Measurements from ENCODE around the gene KIR3DL1. TPM values are rescaled to one million over a fixed set of nuclear protein-coding genes. Genes with fewer than 3 reads are reported as not detected.
"Not testable (repeated sequence)": the region's sequence is repeated elsewhere in the genome, so short reads cannot be mapped to it uniquely, and the experiment has no call there.

The KIR3DL1 gene
- not detected for polyA plus RNA-seq (ENCODE audit: insufficient read length)

DNA sequence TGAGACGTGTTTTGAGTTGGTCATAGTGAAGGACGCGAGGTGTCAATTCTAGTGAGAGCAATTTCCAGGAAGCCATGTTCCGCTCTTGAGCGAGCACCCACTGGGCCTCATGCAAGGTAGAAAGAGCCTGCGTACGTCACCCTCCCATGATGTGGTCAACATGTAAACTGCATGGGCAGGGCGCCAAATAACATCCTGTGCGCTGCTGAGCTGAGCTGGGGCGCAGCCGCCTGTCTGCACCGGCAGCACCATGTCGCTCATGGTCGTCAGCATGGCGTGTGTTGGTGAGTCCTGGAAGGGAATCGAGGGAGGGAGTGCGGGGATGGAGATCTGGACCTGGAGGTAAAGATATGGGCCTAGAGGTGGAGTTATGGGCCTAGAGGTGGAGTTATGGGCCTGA lies at the start of gene KIR3DL1:
KIR3DL1 (plus strand) TSS at position 218 of the 400 bp plus-strand sequence.
- DNase-seq, result not testable (repeated sequence)

DNA sequence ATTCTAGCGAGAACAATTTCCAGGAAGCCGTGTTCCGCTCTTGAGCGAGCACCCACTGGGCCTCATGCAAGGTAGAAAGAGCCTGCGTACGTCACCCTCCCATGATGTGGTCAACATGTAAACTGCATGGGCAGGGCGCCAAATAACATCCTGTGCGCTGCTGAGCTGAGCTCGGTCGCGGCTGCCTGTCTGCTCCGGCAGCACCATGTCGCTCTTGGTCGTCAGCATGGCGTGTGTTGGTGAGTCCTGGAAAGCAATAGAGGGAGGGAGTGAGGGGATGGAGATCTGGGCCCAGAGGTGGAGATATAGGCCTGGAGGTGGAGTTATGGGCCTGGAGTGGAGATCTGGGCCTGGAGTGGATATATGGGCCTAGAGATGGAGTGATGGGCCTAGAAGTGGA lies 46.6 kb upstream of the KIR3DL1 start, which contains the start of gene KIR2DL1:
KIR2DL1 (plus strand) TSS at position 148 of the 400 bp plus-strand sequence; CDS start at position 206, 58 bp downstream.
- not testable (repeated sequence) for DNase-seq

DNA sequence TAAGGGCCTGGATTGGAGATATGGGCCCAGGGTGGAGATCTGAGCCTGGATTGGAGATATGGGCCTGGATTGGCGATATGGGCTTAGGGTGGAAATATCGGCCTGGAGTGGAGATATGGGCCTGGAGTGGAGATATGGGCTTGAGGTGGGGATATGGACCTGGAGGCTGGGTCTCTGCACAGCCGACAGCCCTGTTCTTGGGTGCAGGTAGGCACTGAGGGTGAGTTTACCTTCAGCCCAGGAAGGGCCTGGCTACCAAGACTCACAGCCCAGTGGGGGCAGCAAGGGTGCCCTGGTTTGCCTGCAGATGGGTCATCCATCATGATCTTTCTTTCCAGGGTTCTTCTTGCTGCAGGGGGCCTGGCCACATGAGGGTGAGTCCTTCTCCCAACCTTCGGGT lies 45.8 kb upstream of the KIR3DL1 start:
- DNase-seq, result not testable (repeated sequence)

DNA sequence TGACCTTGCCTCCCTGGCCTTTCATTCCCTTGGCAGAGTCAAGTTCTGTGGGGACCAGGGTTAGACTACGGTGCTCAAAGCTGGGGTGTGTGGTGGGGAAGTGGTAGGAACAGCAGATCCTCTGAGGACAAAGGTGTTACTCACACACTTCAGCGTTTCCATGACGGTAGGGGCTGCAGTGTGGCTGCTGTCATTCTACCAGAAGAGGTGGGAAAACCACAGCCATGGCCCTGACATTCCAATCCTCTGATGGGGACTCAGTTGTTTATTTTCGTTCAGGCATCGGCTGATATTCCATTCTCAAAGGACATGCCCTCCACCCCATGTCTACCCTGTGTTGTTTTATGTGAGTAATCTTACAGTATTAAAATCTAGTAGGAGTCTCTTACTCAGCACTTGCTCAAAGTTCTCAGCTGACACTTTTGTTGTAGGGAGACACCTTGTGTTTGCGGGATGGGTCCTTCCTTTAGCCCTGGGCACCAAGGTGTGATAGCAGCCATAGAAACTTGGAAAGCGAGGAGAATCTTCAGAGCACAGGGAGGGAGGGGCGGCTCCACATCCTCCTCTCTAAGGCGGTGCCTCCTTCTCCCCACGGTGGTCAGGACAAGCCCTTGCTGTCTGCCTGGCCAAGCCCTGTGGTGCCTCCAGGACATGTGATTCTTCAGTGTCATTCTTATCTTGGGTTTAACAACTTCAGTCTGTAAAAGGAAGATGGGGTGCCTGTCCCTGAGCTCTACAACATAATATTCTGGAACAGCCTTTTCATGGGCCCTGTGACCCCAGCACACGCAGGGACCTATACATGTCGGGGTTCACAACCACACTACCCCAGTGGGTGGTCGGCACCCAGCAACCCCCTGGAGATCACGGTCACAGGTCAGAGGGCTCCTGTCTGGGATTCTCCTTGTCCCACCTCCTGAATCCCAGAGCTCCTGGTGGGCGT lies 45.0 kb upstream of the KIR3DL1 start:
- not testable (repeated sequence) for DNase-seq

DNA sequence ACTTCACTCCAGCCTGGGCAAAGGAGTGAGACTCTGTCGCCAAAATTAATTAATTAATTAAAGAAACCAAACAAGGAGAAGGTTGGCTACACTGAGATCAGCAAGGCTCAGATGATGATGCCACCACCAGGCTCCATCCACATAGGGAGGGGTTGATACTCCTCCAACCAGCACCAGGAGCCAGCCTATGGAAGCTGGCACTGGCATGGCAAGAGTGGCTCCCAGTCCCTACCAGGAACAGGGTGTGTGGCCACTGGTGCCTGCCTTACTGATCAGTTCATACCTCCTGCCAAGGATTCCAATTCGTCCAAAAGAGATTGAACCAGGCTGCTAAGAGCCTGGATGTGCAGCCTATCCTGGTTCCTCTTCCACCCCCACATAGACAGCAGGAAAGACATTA lies 43.6 kb upstream of the KIR3DL1 start:
- not testable (repeated sequence) for DNase-seq

DNA sequence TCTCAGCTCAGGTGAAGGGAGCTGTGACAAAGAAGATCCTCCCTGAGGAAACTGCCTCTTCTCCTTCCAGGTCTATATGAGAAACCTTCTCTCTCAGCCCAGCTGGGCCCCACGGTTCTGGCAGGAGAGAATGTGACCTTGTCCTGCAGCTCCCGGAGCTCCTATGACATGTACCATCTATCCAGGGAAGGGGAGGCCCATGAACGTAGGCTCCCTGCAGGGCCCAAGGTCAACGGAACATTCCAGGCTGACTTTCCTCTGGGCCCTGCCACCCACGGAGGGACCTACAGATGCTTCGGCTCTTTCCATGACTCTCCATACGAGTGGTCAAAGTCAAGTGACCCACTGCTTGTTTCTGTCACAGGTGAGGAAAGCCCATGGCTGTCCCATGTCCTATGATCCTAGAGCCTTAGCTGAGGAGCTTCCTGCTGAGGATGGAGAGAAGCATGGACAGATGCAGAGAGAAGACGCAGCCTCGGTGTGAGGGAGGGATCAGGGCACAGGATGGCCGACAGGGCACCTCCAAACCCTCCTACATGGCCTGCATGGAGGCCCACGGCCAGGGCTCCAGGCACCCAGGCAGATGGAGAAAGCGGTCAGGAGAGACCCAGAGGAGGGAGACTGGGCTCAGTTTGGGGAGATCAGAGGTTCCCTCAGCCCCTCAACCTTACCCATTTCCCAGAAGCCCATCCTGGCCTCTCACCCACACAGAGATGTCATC lies 41.0 kb upstream of the KIR3DL1 start:
- not testable (repeated sequence) for DNase-seq

DNA sequence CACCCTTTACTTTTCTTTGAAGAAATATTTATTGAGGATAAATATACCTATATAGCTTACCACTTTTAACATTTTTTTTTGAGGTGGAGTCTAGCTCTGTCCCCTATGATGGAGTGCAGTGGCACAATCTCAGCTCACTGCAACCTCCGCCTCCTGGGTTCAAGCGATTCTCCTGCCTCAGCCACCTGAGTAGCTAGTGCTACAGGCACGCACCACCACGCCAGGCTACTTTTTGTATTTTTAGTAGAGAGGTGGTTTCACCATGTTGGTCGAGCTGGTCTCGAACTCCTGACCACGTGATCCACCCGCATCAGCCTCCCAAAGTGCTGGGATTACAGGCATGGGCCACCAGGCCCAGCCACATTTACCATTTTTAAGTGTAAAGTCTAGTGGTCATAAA lies 40.4 kb upstream of the KIR3DL1 start:
- DNase-seq, result not testable (repeated sequence)

DNA sequence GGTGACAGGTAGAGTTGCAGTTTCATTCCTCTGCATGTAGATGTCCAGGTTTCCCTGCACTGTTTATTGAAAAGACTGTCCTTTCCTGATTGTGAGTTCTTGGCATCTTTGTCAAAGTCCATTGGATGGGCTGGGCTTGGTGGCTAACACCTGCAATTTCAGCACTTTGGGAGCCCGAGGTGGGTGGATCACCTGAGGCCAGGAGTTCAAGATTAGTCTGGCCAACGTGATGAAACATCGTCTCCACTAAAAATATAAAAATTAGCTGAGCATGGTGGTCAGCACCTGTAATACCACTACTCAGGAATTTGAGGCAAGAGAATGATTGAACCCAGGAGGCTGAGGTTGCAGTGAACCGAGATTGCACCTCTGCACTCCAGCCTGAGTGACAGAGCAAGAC lies 38.4 kb upstream of the KIR3DL1 start:
- not testable (repeated sequence) for DNase-seq

DNA sequence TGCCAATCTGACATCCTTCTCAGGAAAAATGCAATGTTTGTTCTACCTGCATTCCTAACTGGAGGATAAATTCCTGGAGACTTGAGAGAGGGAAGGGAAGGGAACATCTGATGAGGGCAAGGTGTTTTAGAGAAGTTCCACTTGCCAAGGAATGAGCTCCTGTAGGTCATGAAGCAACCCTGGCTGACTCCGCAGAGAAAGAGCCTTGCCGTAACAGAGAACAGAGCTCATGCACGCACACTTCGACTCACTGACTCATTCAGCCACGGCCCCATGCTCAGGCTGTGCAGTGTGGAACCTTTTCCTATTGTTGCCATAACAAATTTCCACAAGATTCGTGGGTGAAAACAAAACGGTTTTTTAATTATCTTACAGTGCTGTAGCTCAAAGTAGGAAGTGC lies 37.4 kb upstream of the KIR3DL1 start:
- not testable (repeated sequence) for DNase-seq

DNA sequence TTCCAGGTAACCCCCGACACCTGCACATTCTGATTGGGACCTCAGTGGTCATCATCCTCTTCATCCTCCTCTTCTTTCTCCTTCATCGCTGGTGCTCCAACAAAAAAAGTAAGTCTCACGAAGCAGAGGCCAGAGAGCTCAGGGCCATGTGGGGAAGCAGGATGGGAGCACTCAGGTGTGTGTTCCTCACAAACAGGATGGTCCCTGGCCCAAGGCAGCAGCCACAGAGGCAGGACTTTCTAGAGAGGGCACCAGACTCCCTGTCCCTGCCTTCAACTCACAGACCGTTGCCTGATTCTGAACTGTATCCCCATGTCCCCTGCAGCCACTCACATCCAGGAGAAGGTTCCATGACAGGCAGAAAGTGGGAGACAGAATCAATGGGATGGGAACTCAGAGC lies 33.4 kb upstream of the KIR3DL1 start:
- DNase-seq, result not testable (repeated sequence)

DNA sequence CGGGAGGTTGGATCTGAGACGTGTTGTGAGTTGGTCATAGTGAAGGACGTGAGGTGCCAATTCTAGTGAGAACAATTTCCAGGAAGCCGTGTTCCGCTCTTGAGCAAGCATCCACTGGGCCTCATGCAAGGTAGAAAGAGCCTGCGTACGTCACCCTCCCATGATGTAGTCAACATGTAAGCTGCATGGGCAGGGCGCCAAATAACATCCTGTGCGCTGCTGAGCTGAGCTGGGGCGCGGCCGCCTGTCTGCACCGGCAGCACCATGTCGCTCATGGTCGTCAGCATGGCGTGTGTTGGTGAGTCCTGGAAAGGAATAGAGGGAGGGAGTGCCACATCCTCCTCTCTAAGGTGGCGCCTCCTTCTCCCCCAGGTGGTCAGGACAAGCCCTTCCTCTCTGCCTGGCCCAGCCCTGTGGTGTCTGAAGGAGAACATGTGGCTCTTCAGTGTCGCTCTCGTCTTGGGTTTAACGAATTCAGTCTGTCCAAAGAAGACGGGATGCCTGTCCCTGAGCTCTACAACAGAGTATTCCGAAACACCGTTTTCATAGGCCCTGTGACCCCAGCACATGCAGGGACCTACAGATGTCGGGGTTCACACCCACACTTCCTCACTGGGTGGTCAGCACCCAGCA lies 30.1 kb upstream of the KIR3DL1 start:
- DNase-seq, result not testable (repeated sequence)

DNA sequence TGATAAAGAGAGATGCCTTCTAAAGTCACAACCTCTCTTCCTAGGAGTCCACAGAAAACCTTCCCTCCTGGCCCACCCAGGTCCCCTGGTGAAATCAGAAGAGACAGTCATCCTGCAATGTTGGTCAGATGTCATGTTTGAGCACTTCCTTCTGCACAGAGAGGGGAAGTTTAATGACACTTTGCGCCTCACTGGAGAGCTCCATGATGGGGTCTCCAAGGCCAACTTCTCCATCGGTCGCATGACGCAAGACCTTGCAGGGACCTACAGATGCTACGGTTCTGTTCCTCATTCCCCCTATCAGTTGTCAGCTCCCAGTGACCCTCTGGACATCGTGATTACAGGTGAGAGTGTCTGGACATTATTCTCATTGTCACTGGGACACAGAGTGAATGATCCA lies 28.1 kb upstream of the KIR3DL1 start:
- DNase-seq, result not testable (repeated sequence)

DNA sequence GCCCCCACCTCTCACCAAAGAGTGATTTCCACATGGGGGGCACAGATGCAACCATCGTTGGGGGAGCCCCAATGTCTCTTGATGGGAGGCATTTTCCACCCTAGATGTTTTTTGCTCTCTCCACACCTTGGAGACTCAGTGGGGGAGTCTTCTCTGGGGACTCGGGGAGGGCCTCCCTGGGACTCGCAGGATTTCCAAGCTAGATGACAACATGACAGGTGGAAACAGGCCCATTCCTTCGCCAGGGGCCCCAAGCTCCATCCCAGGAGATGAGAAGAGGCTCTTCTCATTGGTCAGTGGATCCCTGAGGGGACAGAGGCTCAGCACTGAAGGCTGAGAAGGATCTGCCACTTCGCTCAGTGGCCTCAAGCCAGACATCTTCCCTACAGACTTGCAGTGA lies 25.6 kb upstream of the KIR3DL1 start:
- DNase-seq, result no peak

DNA sequence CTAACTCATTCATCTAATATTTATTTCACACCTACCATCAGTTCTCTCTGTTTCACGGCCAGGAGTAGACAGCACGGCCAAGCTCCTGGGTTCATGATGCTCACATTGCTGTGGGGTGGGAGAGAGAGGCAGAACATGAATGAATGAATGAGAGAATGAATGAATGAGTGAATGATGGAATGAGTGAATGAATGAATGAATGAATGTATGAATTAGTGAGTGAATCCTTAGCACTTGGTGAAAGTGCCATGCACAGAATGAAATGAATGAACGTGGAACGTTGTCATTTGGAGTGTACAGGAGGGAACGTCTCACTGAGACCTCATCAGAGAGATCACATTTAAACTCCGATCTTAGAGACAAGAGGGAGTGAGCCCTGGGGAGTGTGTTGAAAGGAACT lies 24.8 kb upstream of the KIR3DL1 start:
- no peak for DNase-seq

DNA sequence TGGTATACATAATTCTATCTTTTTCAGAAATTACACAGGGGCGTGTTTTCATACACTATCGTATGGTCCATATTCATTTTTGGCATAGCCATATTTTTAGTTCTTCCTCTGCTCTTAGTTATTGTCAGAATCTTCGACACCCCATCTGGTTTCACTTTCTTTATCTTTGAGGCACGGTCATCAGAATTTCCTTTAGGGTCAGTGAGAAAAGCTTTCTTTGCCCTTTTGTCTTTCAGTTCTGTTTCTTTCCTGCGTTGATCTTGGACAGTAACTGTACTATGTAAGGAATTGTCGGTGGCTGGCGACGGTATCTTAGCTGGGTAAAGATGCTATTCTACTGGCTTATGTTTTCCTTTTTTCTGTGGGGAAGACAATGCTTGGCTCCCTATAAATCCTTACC lies 23.5 kb upstream of the KIR3DL1 start:
- no peak for DNase-seq

DNA sequence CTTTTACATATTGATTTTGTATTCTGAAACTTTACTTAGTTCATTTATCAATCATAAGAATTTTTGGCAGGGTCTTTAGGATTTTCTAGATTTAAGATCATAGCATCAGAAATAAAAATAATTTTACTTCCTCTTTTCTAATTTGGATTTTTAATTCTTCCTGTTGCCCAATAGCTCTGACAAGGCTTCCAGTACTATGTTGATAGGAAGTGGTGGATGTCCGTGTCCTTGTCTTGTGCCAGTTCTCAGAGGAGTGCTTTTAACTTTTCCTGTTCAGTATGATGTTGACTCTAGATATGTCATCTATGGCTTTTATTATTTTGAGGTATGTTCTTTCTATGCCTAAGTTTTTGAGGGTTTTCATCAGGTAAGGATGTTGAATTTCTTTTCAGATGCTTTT lies 20.5 kb upstream of the KIR3DL1 start:
- DNase-seq, result no peak

DNA sequence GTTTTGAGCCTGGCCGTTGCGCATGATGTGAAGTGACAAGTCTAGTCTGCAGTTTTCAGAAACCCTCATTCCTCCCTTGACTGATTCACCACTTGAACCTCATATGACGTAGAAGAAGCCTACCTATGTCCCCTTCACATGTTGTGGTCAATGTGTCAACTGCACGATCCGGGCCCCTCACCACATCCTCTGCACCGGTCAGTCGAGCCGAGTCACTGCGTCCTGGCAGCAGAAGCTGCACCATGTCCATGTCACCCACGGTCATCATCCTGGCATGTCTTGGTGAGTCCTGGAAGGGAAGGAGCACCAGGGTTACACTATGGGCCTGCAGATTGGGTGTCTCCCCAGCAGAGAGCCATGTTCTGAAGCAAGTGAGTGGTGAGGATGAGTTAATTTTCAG lies 12.9 kb upstream of the KIR3DL1 start, which contains the start of gene KIR2DL4:
KIR2DL4 (plus strand) TSS at position 201 of the 400 bp plus-strand sequence; CDS start at position 243, 42 bp downstream.
- no peak for DNase-seq

DNA sequence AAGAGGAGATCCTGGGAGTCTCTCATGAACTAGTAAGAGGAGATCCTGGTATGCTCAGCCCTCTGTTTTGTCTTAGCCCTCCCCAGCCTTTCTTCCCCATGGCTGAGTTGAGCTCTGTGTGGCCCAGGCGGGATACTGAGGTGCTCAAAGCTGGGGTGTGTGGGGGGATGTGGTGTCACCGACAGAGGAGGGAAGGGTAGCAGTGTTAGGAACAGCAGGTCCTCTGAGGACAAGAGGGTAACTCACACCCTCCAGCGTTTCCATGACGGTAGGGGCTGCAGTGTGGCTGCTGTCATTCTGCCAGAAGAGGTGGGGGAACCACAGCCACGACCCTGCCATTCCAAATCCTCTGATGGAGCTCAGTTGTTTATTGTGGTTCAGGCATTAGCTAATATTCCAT lies 12.2 kb upstream of the KIR3DL1 start:
- no peak for DNase-seq

DNA sequence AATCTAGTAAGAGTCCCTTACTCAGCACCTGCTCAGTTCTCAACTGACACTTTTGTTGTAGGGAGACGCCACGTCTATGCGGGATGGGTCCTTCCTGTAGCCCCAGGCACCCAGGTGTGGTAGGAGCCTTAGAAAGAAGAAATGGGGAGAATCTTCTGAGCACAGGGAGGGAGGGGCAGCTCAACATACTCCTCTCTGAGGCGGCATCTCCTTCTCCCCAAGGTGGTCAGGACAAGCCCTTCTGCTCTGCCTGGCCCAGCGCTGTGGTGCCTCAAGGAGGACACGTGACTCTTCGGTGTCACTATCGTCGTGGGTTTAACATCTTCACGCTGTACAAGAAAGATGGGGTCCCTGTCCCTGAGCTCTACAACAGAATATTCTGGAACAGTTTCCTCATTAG lies 11.7 kb upstream of the KIR3DL1 start:
- DNase-seq, result no peak

DNA sequence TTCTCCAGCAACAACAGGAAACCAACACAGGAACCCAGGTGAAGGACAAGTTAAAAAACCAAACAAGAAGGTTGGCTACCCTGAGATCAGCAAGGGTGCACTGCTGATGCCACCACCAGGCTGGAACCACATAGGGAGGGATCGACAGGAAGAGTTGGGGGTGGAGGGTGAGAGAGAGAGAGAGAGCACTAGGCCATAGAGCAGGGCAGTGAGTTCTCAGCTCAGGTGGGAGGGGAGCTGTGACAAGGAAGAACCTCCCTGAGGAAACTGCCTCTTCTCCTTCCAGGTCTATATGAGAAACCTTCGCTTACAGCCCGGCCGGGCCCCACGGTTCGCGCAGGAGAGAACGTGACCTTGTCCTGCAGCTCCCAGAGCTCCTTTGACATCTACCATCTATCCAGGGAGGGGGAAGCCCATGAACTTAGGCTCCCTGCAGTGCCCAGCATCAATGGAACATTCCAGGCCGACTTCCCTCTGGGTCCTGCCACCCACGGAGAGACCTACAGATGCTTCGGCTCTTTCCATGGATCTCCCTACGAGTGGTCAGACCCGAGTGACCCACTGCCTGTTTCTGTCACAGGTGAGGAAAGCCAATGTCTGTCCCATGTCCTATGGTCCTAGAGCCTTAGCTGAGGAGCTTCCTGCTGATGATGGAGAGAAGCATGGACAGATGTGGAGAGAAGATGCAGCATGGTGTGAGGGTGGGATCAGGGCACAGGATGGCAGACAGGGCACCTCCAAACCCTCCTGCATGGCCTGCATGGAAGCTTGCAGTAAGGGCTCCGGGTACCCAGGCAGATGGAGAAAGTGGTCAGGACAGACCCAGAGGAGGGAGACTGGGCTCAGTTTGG lies 10.4 kb upstream of the KIR3DL1 start:
- no peak for DNase-seq

DNA sequence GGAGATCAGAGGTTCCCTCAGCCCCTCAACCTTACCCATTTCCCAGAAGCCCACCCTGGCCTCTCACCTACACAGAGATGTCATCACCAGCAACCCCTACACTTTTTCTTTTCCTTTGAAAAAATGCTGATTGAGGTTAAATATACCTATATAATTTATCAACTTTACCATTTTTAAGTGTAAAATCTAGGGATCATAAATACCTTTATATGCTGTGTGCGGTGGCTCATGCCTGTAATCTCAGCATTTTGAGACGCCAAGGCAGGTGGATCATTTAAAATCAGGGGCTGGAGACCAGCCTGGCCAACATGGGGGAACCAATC lies 9.8 kb upstream of the KIR3DL1 start:
- DNase-seq, result no peak

DNA sequence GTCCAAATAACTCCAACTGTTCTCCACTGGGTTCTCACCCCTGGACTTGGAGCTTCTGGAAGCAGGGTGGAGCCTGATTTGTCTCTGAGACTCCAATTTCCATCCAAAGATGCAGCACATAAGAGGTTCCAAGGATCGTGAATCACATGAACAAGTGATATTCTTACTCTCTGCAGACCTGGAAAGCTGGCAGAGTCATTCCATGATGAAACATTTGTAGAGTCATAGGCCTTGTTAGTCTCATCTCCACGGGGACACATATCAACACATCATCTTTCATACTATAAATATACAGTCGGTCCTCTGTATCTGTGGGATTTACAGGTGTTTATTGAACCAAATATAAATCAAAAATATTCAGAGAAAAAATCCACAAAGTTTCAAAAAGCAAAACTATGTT lies 1.7 kb upstream of the KIR3DL1 start:
- not testable (repeated sequence) for DNase-seq
